Spleen (tissue), 11 donors: ENCODE data around the gene USP27X. TPM values are rescaled to one million over a fixed set of nuclear protein-coding genes. Genes with fewer than 3 reads are reported as not detected.

Experiments
- DNase-seq: peaks from one replicate; pipeline ENCODE4 v3.0.0-alpha.2; 2020
- H3K27ac ChIP-seq, 8 donors: fragments of 200-600 bp; sonication (generic) in 7 of 8; 1 replicate in 4 of 8; 2 replicates in 4 of 8; pipeline versions ENCODE4 v1.5.0 to v1.8.0; 2016 to 2021; ENCODE audit warnings: inconsistent platforms in 4 of 8, mild to moderate bottlenecking in 4 of 8, moderate library complexity in 1 of 8
- H3K27me3 ChIP-seq, 7 donors: fragments of 200-600 bp; sonication (generic) in 6 of 7; replicated peaks in 1 of 7; 1 replicate in 4 of 7; 2 replicates in 3 of 7; pipeline versions ENCODE4 v1.5.0 to v1.8.0; 2016 to 2021; ENCODE audit warnings: inconsistent platforms in 3 of 7, mild to moderate bottlenecking in 1 of 7
- H3K36me3 ChIP-seq, 6 donors: fragments of 200-600 bp; sonication (generic) in 5 of 6; 1 replicate in 4 of 6; 2 replicates in 2 of 6; pipeline versions ENCODE4 v1.5.0 to v1.8.0; 2016 to 2021; ENCODE audit warnings: inconsistent platforms in 2 of 6
- H3K4me1 ChIP-seq, 6 donors: fragments of 200-600 bp; sonication (generic) in 5 of 6; 1 replicate in 3 of 6; 2 replicates in 3 of 6; pipeline versions ENCODE4 v1.5.0 to v1.8.0; 2016 to 2021; ENCODE audit warnings: inconsistent platforms in 3 of 6
- H3K4me3 ChIP-seq, 8 donors: fragments of 200-600 bp; sonication (generic) in 7 of 8; 1 replicate in 4 of 8; 2 replicates in 4 of 8; pipeline versions ENCODE4 v1.5.0 to v1.8.0; 2016 to 2021; ENCODE audit warnings: inconsistent platforms in 4 of 8, mild to moderate bottlenecking in 4 of 8, moderate library complexity in 2 of 8
- H3K9me3 ChIP-seq, 8 donors: fragments of 200-600 bp; sonication (generic) in 7 of 8; 1 replicate in 4 of 8; 2 replicates in 4 of 8; pipeline versions ENCODE4 v1.5.0 to v1.8.0; 2016 to 2021; ENCODE audit warnings: inconsistent platforms in 4 of 8
- CTCF ChIP-seq, 11 experiments: fragments of 200-600 bp in 7 of 11; fragments of 450-650 bp in 4 of 11; sonication (generic) in 4 of 11; IDR thresholded peaks in 8 of 11; conservative IDR thresholded peaks in 3 of 11; 1 replicate in 7 of 11; 2 replicates in 4 of 11; pipeline versions ENCODE4 v1.4.0 to v1.8.0; 2016 to 2021; ENCODE audit warnings: antibody characterized with exemption in 11 of 11, inconsistent platforms in 4 of 11, mild to moderate bottlenecking in 1 of 11
- POLR2A ChIP-seq, 3 donors: fragments of 450-650 bp; IDR thresholded peaks; one replicate each; pipeline ENCODE4 v1.5.1; 2017; ENCODE audit warnings: antibody characterized with exemption in 3 of 3, mild to moderate bottlenecking in 1 of 3
- POLR2AphosphoS5 ChIP-seq, 3 donors: sonication (generic); formaldehyde crosslinking; IDR thresholded peaks; one replicate each; pipeline ENCODE4 v1.5.1; 2017; ENCODE audit warnings: antibody characterized with exemption in 3 of 3
- WGBS, 5 donors: extraction: QIAGEN DNeasy Blood & Tissue Kit in 3 of 5; methylation state at CpG; one replicate each; pipeline versions ENCODE4 v1.1.5 to v1.1.7; 2013 to 2018; 5-methylcytosine and 5-hydroxymethylcytosine counted together
- intact Hi-C: fragments of 100-400 bp; cut with DNase I; formaldehyde crosslinking; loops from one replicate; pipeline ENCODE4 v1.15.0; 2023; ENCODE audit warnings: low total_unique reads
- polyA plus RNA-seq, 3 donors: library from polyadenylated mRNA; stranded (reverse); fragments of 200-250 nt; gene quantifications; one replicate each; pipeline ENCODE4 v1.2.1, GENCODE V29; 2013
- total RNA-seq, 7 donors: library from RNA; depleted of rRNA in 3 of 7; stranded (reverse); fragments of >200 nt in 3 of 7; fragmentation: NEBNext Ultra II Directional in 4 of 7; extraction: Animal tissue kit (Norgen Biotek cat#: 25700) in 4 of 7; gene quantifications; one replicate each; pipeline versions ENCODE4 v1.1.0 to v1.2.1, GENCODE V29; 2016 to 2021
- donor health status: healthy with polysubstance abuse.
- donor health status: DM: no; HTN: no; CAD: no; lungs with moderate emphysema.
- donor health status: DM: no; HTN: no; CAD: no.
- donor health status: Bipolar disorder and iron deficiency.
- donor health status: healthy.
- donor health status: DM: no; HTN: no; CAD: no.
- donor health status: DM: yes; HTN: yes; CAD: no.

USP27X gene
- total and polyA plus RNA-seq, 10 donors = 1.3 to 3.7 (median 2.3) TPM

DNA sequence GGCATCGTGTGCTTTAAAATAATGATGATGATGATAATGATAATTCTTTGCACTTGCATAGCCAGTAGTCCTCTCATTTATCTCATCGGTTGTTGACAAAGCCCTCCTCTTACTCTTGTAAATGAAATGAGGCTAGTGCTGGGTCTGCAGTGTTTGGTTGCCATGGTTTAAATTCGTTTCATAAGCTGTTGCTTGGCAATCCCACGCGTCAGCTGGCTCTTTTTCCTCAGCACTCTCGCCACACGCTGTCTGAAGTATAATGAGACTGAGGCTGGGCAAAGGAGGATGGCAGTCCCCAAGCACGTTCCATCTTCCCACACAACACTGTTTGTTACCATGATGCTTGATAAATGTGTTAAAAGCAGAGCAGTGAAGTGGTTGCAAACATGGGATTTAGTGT is 34.7 kb upstream of the USP27X start:
- intact Hi-C loops = no loop called here
- no peak overlapping the region for H3K4me3 ChIP-seq
- no peaks in the 10 kb centered on the region for H3K4me1 ChIP-seq
- WGBS, 5 donors = 60 to 78% (median 75%) methylated on average over 8 of the region's 8 CpGs
- H3K27me3 ChIP-seq = peaks cover 0 to 12% (median 0%) of the 10 kb centered on the region in 7 donors
- no peaks in the 10 kb centered on the region for H3K36me3 ChIP-seq
- DNase-seq = no peak
- TF ChIP-seq CTCF (IDR thresholded peaks at IDR 0.05 in 8 of 11, conservative IDR thresholded peaks at IDR 0.05 in 3 of 11) = no peak
- no peaks in the 10 kb centered on the region for H3K9me3 ChIP-seq
- no peak overlapping the region for H3K27ac ChIP-seq

GRCh38 chrX:49845701-49846403 is 33.4 kb upstream of the USP27X start:
- no peaks in the 10 kb centered on the region for H3K4me1 ChIP-seq
- no peaks in the 10 kb centered on the region for H3K9me3 ChIP-seq
- WGBS, 5 donors = 68 to 85% (median 83%) methylated on average over 4 of the region's 4 CpGs
- TF ChIP-seq POLR2AphosphoS5 (IDR thresholded peaks at IDR 0.05) (no peak), CTCF (IDR thresholded peaks at IDR 0.05 in 8 of 11, conservative IDR thresholded peaks at IDR 0.05 in 3 of 11) (no peak), POLR2A (IDR thresholded peaks at IDR 0.05) (no peak)
- H3K4me3 ChIP-seq = no peak overlapping the region
- no peak for DNase-seq
- no peaks in the 10 kb centered on the region for H3K36me3 ChIP-seq
- intact Hi-C loops = no loop called here
- H3K27me3 ChIP-seq = peaks cover 0 to 12% (median 0%) of the 10 kb centered on the region in 7 donors
- H3K27ac ChIP-seq = peak overlapping the region in 1 of 8 donors; percentile 8

DNA sequence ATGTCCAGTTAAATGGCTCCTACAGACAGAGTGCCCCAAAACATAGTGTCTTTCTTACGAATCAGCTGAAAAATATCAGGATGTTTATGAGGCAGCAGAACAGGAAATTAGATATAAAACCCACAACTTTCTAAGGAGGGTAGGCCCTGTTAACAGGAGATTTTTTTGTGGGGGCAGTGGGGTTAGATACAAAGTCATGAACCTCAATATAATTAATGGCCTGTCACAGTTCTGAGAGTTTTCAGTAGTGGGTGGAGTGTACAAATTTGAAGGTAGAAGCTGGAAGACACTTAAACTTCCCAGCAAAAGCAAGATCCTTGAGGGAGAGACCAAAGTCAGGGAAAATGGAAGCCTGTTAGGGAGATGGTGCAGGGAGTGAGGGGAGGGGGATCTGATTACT is 32.8 kb upstream of the USP27X start:
- Histone ChIP-seq H3K36me3 (no peaks in the 10 kb centered on the region), H3K27me3 (peaks cover 0 to 12% (median 0%) of the 10 kb centered on the region in 7 donors), H3K9me3 (no peaks in the 10 kb centered on the region), H3K4me3 (no peak overlapping the region), H3K4me1 (no peaks in the 10 kb centered on the region), H3K27ac (no peak overlapping the region)
- DNase-seq = no peak
- WGBS, 5 donors = 23 to 57% (median 25%) methylated on average over 1 of the region's 1 CpG
- TF ChIP-seq CTCF (IDR thresholded peaks at IDR 0.05 in 8 of 11, conservative IDR thresholded peaks at IDR 0.05 in 3 of 11) (no peak), POLR2AphosphoS5 (IDR thresholded peaks at IDR 0.05) (no peak), POLR2A (IDR thresholded peaks at IDR 0.05) (no peak)
- intact Hi-C loops = no loop called here

DNA sequence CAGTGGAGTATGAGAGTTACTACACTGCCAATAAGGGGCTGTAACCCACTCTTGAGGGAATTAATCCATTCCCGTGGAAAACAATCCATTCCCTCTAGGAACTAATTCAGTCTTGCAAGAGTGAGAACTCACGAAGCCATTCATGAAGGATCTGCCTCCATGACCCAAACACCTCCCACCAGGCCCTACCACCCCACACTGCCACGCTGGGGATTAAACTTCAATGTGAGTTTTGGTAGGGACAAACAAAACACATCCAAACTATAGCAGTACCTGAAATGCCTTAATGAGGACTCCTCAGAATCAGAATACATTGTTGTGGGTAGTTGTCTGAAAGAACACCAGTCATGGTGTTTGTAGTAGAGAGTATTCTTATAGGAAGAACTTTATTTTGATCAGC is 31.0 kb upstream of the USP27X start:
- no peak overlapping the region for H3K27ac ChIP-seq
- no peak for DNase-seq
- no peak for TF ChIP-seq CTCF (IDR thresholded peaks at IDR 0.05 in 8 of 11, conservative IDR thresholded peaks at IDR 0.05 in 3 of 11)
- TF ChIP-seq POLR2A (IDR thresholded peaks at IDR 0.05) = no peak
- no peak for TF ChIP-seq POLR2AphosphoS5 (IDR thresholded peaks at IDR 0.05)
- intact Hi-C loops = no loop called here
- H3K4me3 ChIP-seq = no peak overlapping the region
- WGBS, 5 donors = 66 to 98% (median 80%) methylated on average over 1 to 3 of the region's 3 CpGs
- H3K27me3 ChIP-seq = peaks cover 0 to 12% (median 0%) of the 10 kb centered on the region in 7 donors
- H3K4me1 ChIP-seq = no peaks in the 10 kb centered on the region
- H3K36me3 ChIP-seq = no peaks in the 10 kb centered on the region
- H3K9me3 ChIP-seq = no peaks in the 10 kb centered on the region
